Neural cell (in vitro differentiated cells): ENCODE results near the gene AFTPH. TPM values are rescaled to one million over a fixed set of nuclear protein-coding genes. Genes with fewer than 3 reads are reported as not detected.

Experiments used
- H2AFZ ChIP-seq: fragments of 200-600, 300-800 bp; sonication (generic), shearing (Covaris generic); 2 replicates; pipeline ENCODE4 v1.6.0; 2014; ENCODE audit warnings: low read depth, mild to moderate bottlenecking, antibody characterized with exemption, low read length, moderate library complexity
- H3F3A ChIP-seq: fragments of 200-600 bp; shearing (Covaris generic); 2 replicates; pipeline ENCODE4 v1.6.1; 2016; ENCODE audit warnings: mild to moderate bottlenecking, moderate library complexity, mixed read lengths, antibody characterized with exemption, low read length; ENCODE audit not compliant: insufficient read depth, poor library complexity, severe bottlenecking
- H3K27ac ChIP-seq: fragments of 200-600, 300-800 bp; sonication (generic), shearing (Covaris generic); 2 replicates; pipeline ENCODE4 v1.5.1; 2014; ENCODE audit warnings: mild to moderate bottlenecking, low read length, moderate library complexity
- H3K27me3 ChIP-seq: fragments of 300-800, 200-600 bp; sonication (generic), shearing (Covaris generic); 2 replicates; pipeline ENCODE4 v1.6.0; 2014; ENCODE audit warnings: mild to moderate bottlenecking, low read depth, low read length, moderate library complexity; ENCODE audit not compliant: insufficient read depth
- H3K36me3 ChIP-seq: fragments of 300-800, 200-600 bp; sonication (generic), shearing (Covaris generic); 2 replicates; pipeline ENCODE4 v1.5.1; 2014; ENCODE audit warnings: mild to moderate bottlenecking, antibody characterized with exemption, low read length, moderate library complexity; ENCODE audit not compliant: insufficient read depth
- H3K4me2 ChIP-seq: fragments of 300-800, 200-600 bp; sonication (generic), shearing (Covaris generic); 2 replicates; pipeline ENCODE4 v1.6.0; 2014; ENCODE audit warnings: mild to moderate bottlenecking, low read length
- H3K4me3 ChIP-seq: fragments of 300-800, 200-600 bp; sonication (generic), shearing (Covaris generic); 2 replicates; pipeline ENCODE4 v1.5.1; 2014; ENCODE audit warnings: mild to moderate bottlenecking, low read length, moderate library complexity
- H3K79me2 ChIP-seq: fragments of 200-600 bp; shearing (Covaris generic); replicated peaks from 2 replicates; pipeline ENCODE4 v1.6.0; 2014; ENCODE audit warnings: mild to moderate bottlenecking, low read length, moderate library complexity; ENCODE audit not compliant: insufficient read depth
- H3K9ac ChIP-seq: fragments of 300-800, 200-600 bp; sonication (generic), shearing (Covaris generic); 2 replicates; pipeline ENCODE4 v1.6.1; 2016; ENCODE audit warnings: mild to moderate bottlenecking, low read length, mixed read lengths
- H3K9me2 ChIP-seq: fragments of 200-600 bp; shearing (Covaris generic); 2 replicates; pipeline ENCODE4 v1.6.1; 2016; ENCODE audit warnings: mild to moderate bottlenecking, low read length, mixed read lengths; ENCODE audit not compliant: insufficient read depth
- H3K9me3 ChIP-seq: fragments of 200-600, 300-800 bp; sonication (generic), shearing (Covaris generic); 2 replicates; pipeline ENCODE4 v1.6.1; 2016; ENCODE audit warnings: mild to moderate bottlenecking, mixed run types, low read length, moderate library complexity, mixed read lengths
- H4K20me1 ChIP-seq: fragments of 200-600 bp; shearing (Covaris generic); 2 replicates; pipeline ENCODE4 v1.6.1; 2016; ENCODE audit warnings: mild to moderate bottlenecking, mixed run types; ENCODE audit not compliant: insufficient read depth
- EP300 ChIP-seq: fragments of 450-650 bp; conservative IDR thresholded peaks from 2 replicates; pipeline ENCODE4 v1.6.1; 2014; ENCODE audit warnings: antibody characterized with exemption, mild to moderate bottlenecking, moderate library complexity; ENCODE audit not compliant: poor library complexity, severe bottlenecking
- EZH2 ChIP-seq: fragments of 200-600, 300-800 bp; shearing (Covaris generic), sonication (generic); IDR thresholded peaks from 2 replicates; pipeline ENCODE4 v1.6.1; 2014; ENCODE audit warnings: antibody characterized with exemption, low read length, borderline replicate concordance, mild to moderate bottlenecking; ENCODE audit not compliant: insufficient read depth, poor library complexity, severe bottlenecking
- MXI1 ChIP-seq: fragments of 450-650 bp; conservative IDR thresholded peaks from 2 replicates; pipeline ENCODE4 v1.6.1; 2014; ENCODE audit warnings: antibody characterized with exemption, mild to moderate bottlenecking; ENCODE audit not compliant: poor library complexity, severe bottlenecking
- POLR2AphosphoS5 ChIP-seq: IDR thresholded peaks from 2 replicates; pipeline ENCODE4 v1.6.1; 2012
- SMC3 ChIP-seq: fragments of 450-650 bp; conservative IDR thresholded peaks from 2 replicates; pipeline ENCODE4 v1.6.1; 2014; ENCODE audit warnings: antibody characterized with exemption, mild to moderate bottlenecking, moderate library complexity; ENCODE audit not compliant: poor library complexity
- TAF1 ChIP-seq: IDR thresholded peaks from 2 replicates; pipeline ENCODE4 v1.6.1; 2012; ENCODE audit warnings: low read depth
- polyA plus RNA-seq: library from polyadenylated mRNA; depleted of rRNA; stranded (reverse); fragments of >200 nt; gene quantifications from 2 replicates; pipeline ENCODE4 v1.2.3, GENCODE V29; 2014
- TF ChIP-seq, protein P1 (sequence below): IDR thresholded peaks from 2 replicates; pipeline ENCODE4 v1.6.1; 2012; ENCODE audit warnings: borderline replicate concordance
- TF ChIP-seq, protein P2 (sequence below): fragments of 450-650 bp; IDR thresholded peaks from 2 replicates; pipeline ENCODE4 v1.5.1; 2014; ENCODE audit warnings: antibody characterized with exemption, mild to moderate bottlenecking, moderate library complexity; ENCODE audit not compliant: poor library complexity, severe bottlenecking

AFTPH gene
- polyA plus RNA-seq, 1 donor from 2014 or later: 63.0 TPM

DNA sequence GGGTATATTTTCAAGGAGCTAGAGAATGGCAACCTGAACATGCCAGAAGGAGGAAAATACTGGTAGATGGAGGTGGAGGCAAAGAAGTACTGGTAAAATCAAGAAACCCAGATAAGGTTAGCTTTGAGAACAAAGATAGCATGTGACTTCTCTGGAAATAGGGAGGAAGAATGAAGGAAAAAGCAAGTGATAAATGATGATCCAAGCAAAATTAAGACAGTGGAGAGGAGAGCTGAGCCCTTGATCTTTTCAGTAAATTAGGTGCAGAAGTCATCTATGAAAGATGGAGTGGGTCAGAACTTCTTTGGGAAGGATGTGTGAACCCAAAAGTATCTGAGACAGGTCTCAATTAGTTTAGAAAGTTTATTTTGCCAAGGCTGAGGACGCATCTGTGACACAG is 25.7 kb upstream of the AFTPH start:
- no peak overlapping the region for H3K27ac ChIP-seq

DNA sequence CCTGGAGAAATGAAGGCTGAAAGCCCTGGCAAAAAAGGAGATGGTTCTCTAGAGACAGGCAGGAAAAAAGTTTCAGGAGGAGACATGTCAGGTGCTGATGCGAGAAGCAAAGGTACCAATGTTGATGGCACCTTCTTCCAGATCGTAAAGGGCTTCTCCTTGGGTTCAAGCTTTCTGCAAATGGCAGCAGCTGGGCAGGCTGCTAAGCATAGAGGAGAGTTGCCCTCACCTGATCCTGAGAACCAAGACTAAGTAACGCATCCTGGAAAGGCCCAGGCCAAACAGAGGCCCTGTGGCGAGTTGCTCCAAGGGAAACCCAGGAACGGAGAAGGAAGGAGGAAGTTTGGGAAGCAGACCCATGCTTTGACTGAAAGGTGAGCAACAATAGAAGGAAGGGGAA is 23.6 kb upstream of the AFTPH start:
- H3K9me3 ChIP-seq: no peaks in the 10 kb centered on the region
- H3K4me3 ChIP-seq: no peak overlapping the region
- no peak overlapping the region for H2AFZ ChIP-seq
- no peaks in the 10 kb centered on the region for H3K9me2 ChIP-seq
- no peak overlapping the region for H3K4me2 ChIP-seq
- no peaks in the 10 kb centered on the region for H3F3A ChIP-seq
- no peaks in the 10 kb centered on the region for H3K79me2 ChIP-seq
- H4K20me1 ChIP-seq: no peaks in the 10 kb centered on the region
- no peaks in the 10 kb centered on the region for H3K36me3 ChIP-seq
- TF ChIP-seq EZH2: no peak
- TF ChIP-seq, protein P1, sequence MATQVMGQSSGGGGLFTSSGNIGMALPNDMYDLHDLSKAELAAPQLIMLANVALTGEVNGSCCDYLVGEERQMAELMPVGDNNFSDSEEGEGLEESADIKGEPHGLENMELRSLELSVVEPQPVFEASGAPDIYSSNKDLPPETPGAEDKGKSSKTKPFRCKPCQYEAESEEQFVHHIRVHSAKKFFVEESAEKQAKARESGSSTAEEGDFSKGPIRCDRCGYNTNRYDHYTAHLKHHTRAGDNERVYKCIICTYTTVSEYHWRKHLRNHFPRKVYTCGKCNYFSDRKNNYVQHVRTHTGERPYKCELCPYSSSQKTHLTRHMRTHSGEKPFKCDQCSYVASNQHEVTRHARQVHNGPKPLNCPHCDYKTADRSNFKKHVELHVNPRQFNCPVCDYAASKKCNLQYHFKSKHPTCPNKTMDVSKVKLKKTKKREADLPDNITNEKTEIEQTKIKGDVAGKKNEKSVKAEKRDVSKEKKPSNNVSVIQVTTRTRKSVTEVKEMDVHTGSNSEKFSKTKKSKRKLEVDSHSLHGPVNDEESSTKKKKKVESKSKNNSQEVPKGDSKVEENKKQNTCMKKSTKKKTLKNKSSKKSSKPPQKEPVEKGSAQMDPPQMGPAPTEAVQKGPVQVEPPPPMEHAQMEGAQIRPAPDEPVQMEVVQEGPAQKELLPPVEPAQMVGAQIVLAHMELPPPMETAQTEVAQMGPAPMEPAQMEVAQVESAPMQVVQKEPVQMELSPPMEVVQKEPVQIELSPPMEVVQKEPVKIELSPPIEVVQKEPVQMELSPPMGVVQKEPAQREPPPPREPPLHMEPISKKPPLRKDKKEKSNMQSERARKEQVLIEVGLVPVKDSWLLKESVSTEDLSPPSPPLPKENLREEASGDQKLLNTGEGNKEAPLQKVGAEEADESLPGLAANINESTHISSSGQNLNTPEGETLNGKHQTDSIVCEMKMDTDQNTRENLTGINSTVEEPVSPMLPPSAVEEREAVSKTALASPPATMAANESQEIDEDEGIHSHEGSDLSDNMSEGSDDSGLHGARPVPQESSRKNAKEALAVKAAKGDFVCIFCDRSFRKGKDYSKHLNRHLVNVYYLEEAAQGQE: no peak
- TF ChIP-seq TAF1: no peak
- TF ChIP-seq POLR2AphosphoS5: no peak
- TF ChIP-seq, protein P2, sequence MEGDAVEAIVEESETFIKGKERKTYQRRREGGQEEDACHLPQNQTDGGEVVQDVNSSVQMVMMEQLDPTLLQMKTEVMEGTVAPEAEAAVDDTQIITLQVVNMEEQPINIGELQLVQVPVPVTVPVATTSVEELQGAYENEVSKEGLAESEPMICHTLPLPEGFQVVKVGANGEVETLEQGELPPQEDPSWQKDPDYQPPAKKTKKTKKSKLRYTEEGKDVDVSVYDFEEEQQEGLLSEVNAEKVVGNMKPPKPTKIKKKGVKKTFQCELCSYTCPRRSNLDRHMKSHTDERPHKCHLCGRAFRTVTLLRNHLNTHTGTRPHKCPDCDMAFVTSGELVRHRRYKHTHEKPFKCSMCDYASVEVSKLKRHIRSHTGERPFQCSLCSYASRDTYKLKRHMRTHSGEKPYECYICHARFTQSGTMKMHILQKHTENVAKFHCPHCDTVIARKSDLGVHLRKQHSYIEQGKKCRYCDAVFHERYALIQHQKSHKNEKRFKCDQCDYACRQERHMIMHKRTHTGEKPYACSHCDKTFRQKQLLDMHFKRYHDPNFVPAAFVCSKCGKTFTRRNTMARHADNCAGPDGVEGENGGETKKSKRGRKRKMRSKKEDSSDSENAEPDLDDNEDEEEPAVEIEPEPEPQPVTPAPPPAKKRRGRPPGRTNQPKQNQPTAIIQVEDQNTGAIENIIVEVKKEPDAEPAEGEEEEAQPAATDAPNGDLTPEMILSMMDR: no peak
- no peak for TF ChIP-seq MXI1
- no peaks in the 10 kb centered on the region for H3K27me3 ChIP-seq
- H3K9ac ChIP-seq: no peak overlapping the region
- H3K27ac ChIP-seq: no peak overlapping the region

More for the DNA sequence above, 25.7 kb upstream of the AFTPH start:
- no peaks in the 10 kb centered on the region for H3F3A ChIP-seq
- H3K4me2 ChIP-seq: no peak overlapping the region
- H3K79me2 ChIP-seq: no peaks in the 10 kb centered on the region
- no peaks in the 10 kb centered on the region for H4K20me1 ChIP-seq
- no peaks in the 10 kb centered on the region for H3K27me3 ChIP-seq
- no peak overlapping the region for H3K4me3 ChIP-seq
- TF ChIP-seq TAF1 (no peak), SMC3 (no peak), POLR2AphosphoS5 (no peak), MXI1 (no peak), EP300 (no peak)
- TF ChIP-seq, protein P1: no peak
- H3K9ac ChIP-seq: no peak overlapping the region
- no peaks in the 10 kb centered on the region for H3K9me2 ChIP-seq
- no peaks in the 10 kb centered on the region for H3K9me3 ChIP-seq
- no peaks in the 10 kb centered on the region for H3K36me3 ChIP-seq
- no peak overlapping the region for H2AFZ ChIP-seq
